Ammon's horn (tissue), 1 donor: ENCODE measurements around the gene CNIH4.
"Not testable (repeated sequence)": the region's sequence is repeated elsewhere in the genome, so short reads cannot be mapped to it uniquely, and the experiment has no call there.

ENCODE experiments used
- DNase-seq: peaks from one replicate; pipeline ENCODE4 v3.0.0-alpha.2; 2016; ENCODE audit warnings: low spot score

The CNIH4 gene

GRCh38 chr1:224349716-224350115 is 7.0 kb upstream of the CNIH4 start:
- DNase-seq: not testable (repeated sequence)

GRCh38 chr1:224352436-224353085 is 4.1 kb upstream of the CNIH4 start:
- not testable (repeated sequence) for DNase-seq

- no peak for DNase-seq
Observed at GRCh38 chr1:224353975-224354925, 2.4 kb upstream of the CNIH4 start.

GRCh38 chr1:224357626-224358124 is 996 bp downstream of the CNIH4 start:
- no peak for DNase-seq

GRCh38 chr1:224358237-224358636 is 1.6 kb downstream of the CNIH4 start:
- no peak for DNase-seq

- DNase-seq: no peak
Observed at GRCh38 chr1:224359207-224359606, 2.5 kb downstream of the CNIH4 start.

GRCh38 chr1:224368409-224368808 is 11.7 kb downstream of the CNIH4 start:
- no peak for DNase-seq

GRCh38 chr1:224373008-224373590 is 16.4 kb downstream of the CNIH4 start:
- DNase-seq: no peak

- DNase-seq: no peak
Observed at GRCh38 chr1:224375059-224375458, 18.4 kb downstream of the CNIH4 start.

GRCh38 chr1:224377676-224378006 is 21.0 kb downstream of the CNIH4 start:
- DNase-seq: no peak

GRCh38 chr1:224378855-224379631 is 22.4 kb downstream of the CNIH4 start:
- DNase-seq: peak; percentile 15

- DNase-seq: peak; percentile 29
Observed at GRCh38 chr1:224380003-224380402, 23.3 kb downstream of the CNIH4 start.

- no peak for DNase-seq
Observed at GRCh38 chr1:224381880-224382548, 25.3 kb downstream of the CNIH4 start.

GRCh38 chr1:224383218-224383617 is 26.5 kb downstream of the CNIH4 start:
- DNase-seq: no peak

GRCh38 chr1:224387302-224387912 is 30.7 kb downstream of the CNIH4 start:
- no peak for DNase-seq

GRCh38 chr1:224387943-224388342 is 31.3 kb downstream of the CNIH4 start:
- DNase-seq: no peak

- DNase-seq: no peak
Observed at GRCh38 chr1:224390517-224390916, 33.8 kb downstream of the CNIH4 start.

GRCh38 chr1:224392411-224393249 is 36.0 kb downstream of the CNIH4 start:
- DNase-seq: no peak

GRCh38 chr1:224393294-224393693 is 36.6 kb downstream of the CNIH4 start:
- no peak for DNase-seq

- no peak for DNase-seq
Observed at GRCh38 chr1:224399887-224400286, 43.2 kb downstream of the CNIH4 start.
